HG02970 (cell line): ENCODE measurements around the gene KDM1B.

Experiments used
- ATAC-seq: cut with Tn5 transposase; IDR thresholded peaks from one replicate; pipeline ENCODE4 v1.9.1; 2021; ENCODE audit warnings: mild to moderate bottlenecking, moderate library complexity, moderate number of reproducible peaks; ENCODE audit not compliant: unreplicated experiment, low FRiP score

Gene KDM1B

GRCh38 chr6:18155150-18155863 is at the start of gene KDM1B:
KDM1B (plus strand) TSS chr6:18155422; CDS start chr6:18159896, 4,474 bp downstream.
- peak; percentile 98 for ATAC-seq

GRCh38 chr6:18107061-18107460 is 48.2 kb upstream of the KDM1B start:
- ATAC-seq: no peak

GRCh38 chr6:18110162-18110561 is 45.1 kb upstream of the KDM1B start:
- no peak for ATAC-seq

GRCh38 chr6:18115356-18115755 is 39.9 kb upstream of the KDM1B start:
- ATAC-seq: no peak

GRCh38 chr6:18117136-18117535 is 38.1 kb upstream of the KDM1B start:
- ATAC-seq: no peak

GRCh38 chr6:18118330-18118729 is 36.9 kb upstream of the KDM1B start:
- ATAC-seq: no peak

GRCh38 chr6:18119236-18119635 is 36.0 kb upstream of the KDM1B start:
- no peak for ATAC-seq

GRCh38 chr6:18121580-18122127 is 33.6 kb upstream of the KDM1B start:
- ATAC-seq: no peak

- ATAC-seq: peak; percentile 97
These were observed 32.8 kb upstream of the KDM1B start, which contains the start of gene NHLRC1 for GRCh38 chr6:18122128-18123093. NHLRC1 (minus strand) TSS chr6:18122677; CDS start chr6:18122606, 71 bp downstream.

- no peak for ATAC-seq
These were observed 29.1 kb upstream of the KDM1B start for GRCh38 chr6:18126121-18126520.

GRCh38 chr6:18132346-18132745 is 22.9 kb upstream of the KDM1B start:
- ATAC-seq: no peak

GRCh38 chr6:18135171-18135570 is 20.1 kb upstream of the KDM1B start:
- no peak for ATAC-seq

- ATAC-seq: no peak
These were observed 19.0 kb upstream of the KDM1B start for GRCh38 chr6:18136260-18136659.

GRCh38 chr6:18138906-18139305 is 16.3 kb upstream of the KDM1B start:
- ATAC-seq: no peak

- ATAC-seq: no peak
These were observed 15.1 kb upstream of the KDM1B start for GRCh38 chr6:18139935-18140621.

- no peak for ATAC-seq
These were observed 13.2 kb upstream of the KDM1B start for GRCh38 chr6:18141805-18142590.

GRCh38 chr6:18142591-18142861 is 12.7 kb upstream of the KDM1B start:
- ATAC-seq: no peak

- ATAC-seq: no peak
These were observed 8.1 kb upstream of the KDM1B start for GRCh38 chr6:18147160-18147559.

GRCh38 chr6:18147616-18148015 is 7.6 kb upstream of the KDM1B start:
- ATAC-seq: no peak
